Cardiac fibroblast (primary cell): Measurements from ENCODE around the gene DNPEP.

Experiments
- DNase-seq, 2 donors: peaks; one replicate each; pipeline versions ENCODE4 v3.0.0 to v3.0.0-alpha.2; 2010; ENCODE audit warnings: low read depth in 2 of 2
- H3K4me3 ChIP-seq, 2 donors: replicated peaks in 1 of 2; 1 replicate in 1 of 2; 2 replicates in 1 of 2; pipeline ENCODE4 v1.5.1; 2011; ENCODE audit warnings: low read depth in 2 of 2, low read length in 2 of 2, mild to moderate bottlenecking in 2 of 2, moderate library complexity in 1 of 2
- CTCF ChIP-seq: IDR thresholded peaks from one replicate; pipeline ENCODE4 v1.5.1; 2011; ENCODE audit warnings: low read depth, mild to moderate bottlenecking, low read length, inconsistent platforms

Gene DNPEP

GRCh38 chr2:219352448-219353023 lies 35.2 kb downstream of the DNPEP start:
- DNase-seq, result peak; percentile 71
- H3K4me3 ChIP-seq, result no peak overlapping the region
- peak; percentile 70 for TF ChIP-seq CTCF

GRCh38 chr2:219350710-219351221 lies 36.9 kb downstream of the DNPEP start:
- no peak overlapping the region for H3K4me3 ChIP-seq
- TF ChIP-seq CTCF, result no peak
- DNase-seq, result peak; percentile 12

- DNase-seq, result no peak
- no peak overlapping the region for H3K4me3 ChIP-seq
- TF ChIP-seq CTCF, result no peak
Observed at GRCh38 chr2:219350215-219350614, 37.5 kb downstream of the DNPEP start.

GRCh38 chr2:219344751-219345430 lies 42.8 kb downstream of the DNPEP start:
- H3K4me3 ChIP-seq, result no peak overlapping the region
- peak; percentile 59 to 63 for DNase-seq
- no peak for TF ChIP-seq CTCF

GRCh38 chr2:219335373-219335786 lies 52.3 kb downstream of the DNPEP start:
- no peak for TF ChIP-seq CTCF
- peak in 1 of 2 donors; percentile 18 for DNase-seq
- H3K4me3 ChIP-seq, result no peak overlapping the region

GRCh38 chr2:219334076-219334475 lies 53.6 kb downstream of the DNPEP start:
- no peak for DNase-seq
- TF ChIP-seq CTCF, result no peak
- H3K4me3 ChIP-seq, result no peak overlapping the region
